HS-5 (cell line): ENCODE results near the gene ABCG2.

ENCODE experiments used
- DNase-seq: peaks from one replicate; pipeline ENCODE4 v3.0.0-alpha.2; 2012; ENCODE audit warnings: low read depth

Gene ABCG2

GRCh38 chr4:88064410-88064809 is 94.0 kb downstream of the ABCG2 start:
- DNase-seq = no peak

GRCh38 chr4:88063634-88064296 is 94.7 kb downstream of the ABCG2 start:
- DNase-seq = no peak

GRCh38 chr4:88062843-88063242 is 95.6 kb downstream of the ABCG2 start:
- no peak for DNase-seq

GRCh38 chr4:88062311-88062710 is 96.1 kb downstream of the ABCG2 start:
- DNase-seq = no peak

GRCh38 chr4:88060431-88060830 is 98.0 kb downstream of the ABCG2 start:
- no peak for DNase-seq

GRCh38 chr4:88059766-88060165 is 98.7 kb downstream of the ABCG2 start:
- DNase-seq = no peak

- DNase-seq = no peak
Observed at GRCh38 chr4:88058295-88058694, 100.1 kb downstream of the ABCG2 start.

GRCh38 chr4:88054901-88055300 is 103.5 kb downstream of the ABCG2 start:
- peak; percentile 5 for DNase-seq

- DNase-seq = no peak
Observed at GRCh38 chr4:88054229-88054628, 104.2 kb downstream of the ABCG2 start.

- no peak for DNase-seq
Observed at GRCh38 chr4:88045021-88045420, 113.4 kb downstream of the ABCG2 start.

- DNase-seq = no peak
Observed at GRCh38 chr4:88043586-88044340, 114.7 kb downstream of the ABCG2 start.

- no peak for DNase-seq
Observed at GRCh38 chr4:88043001-88043400, 115.4 kb downstream of the ABCG2 start.

- no peak for DNase-seq
Observed at GRCh38 chr4:88041626-88042025, 116.8 kb downstream of the ABCG2 start.

GRCh38 chr4:88040707-88041106 is 117.7 kb downstream of the ABCG2 start:
- no peak for DNase-seq
